DMS153 (cell line): ENCODE results near the gene UQCRC1.

ENCODE experiments used
- DNase-seq: peaks from one replicate; lab custom pipeline; 2025; lab: John Stamatoyannopoulos, UW

UQCRC1 gene

DNA sequence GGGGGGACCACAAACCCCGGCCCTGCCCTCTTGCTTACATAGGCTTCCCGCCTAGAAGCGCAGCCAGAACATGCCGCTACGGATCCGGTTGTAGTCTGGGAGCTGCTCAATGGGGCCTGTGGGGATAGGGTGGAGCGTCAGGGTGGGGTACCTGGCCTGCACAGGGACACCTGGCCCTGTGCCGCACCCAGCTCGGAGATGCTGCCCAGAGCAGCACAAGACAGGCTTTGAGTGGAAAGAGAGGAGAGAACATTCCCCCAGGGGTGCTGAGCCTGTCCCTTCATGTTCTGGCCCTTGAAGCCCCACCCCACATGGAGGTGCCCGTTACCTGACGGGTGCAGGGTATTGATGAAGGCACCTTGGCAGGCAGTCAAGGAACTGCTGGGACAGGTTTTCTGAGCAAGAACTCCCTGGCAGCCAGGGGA is 10.4 kb downstream of the UQCRC1 start:
- DNase-seq: no peak

DNA sequence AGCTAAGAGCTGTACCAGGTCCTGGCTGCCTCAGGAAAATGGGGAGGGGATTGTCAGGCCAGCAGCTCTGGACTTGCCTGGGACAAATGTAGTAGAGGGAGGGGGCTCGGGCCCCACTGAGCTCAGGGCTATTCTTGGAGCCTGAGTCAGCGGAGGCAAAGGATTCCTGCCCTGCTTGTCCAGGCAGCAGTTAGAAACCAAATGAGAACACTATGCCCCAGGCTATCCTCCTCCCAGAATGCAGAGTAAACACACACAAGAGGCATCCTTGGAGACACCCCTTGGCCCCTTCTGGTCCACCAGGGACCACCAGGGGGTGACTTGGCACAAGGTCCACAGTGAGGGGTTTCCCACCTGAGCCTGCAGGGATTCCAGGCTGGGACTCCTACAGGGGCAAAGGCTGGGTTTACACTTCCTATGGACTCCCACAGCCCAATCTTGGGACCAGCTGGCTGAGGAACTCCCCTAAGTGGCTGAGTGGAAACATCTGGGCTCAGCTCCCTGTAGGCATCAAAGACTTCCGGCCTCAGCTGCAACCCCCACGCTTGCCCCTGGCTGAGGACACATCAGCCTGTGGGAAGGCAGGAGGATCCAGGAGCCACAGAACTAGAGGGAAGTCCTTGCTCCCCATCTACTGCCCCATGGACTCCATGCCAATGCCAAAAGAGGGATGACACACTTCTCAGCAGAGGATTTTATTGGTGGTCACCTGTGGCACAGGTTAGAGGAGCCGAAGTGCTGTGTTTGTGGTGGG is 10.9 kb downstream of the UQCRC1 start:
- DNase-seq: no peak

DNA sequence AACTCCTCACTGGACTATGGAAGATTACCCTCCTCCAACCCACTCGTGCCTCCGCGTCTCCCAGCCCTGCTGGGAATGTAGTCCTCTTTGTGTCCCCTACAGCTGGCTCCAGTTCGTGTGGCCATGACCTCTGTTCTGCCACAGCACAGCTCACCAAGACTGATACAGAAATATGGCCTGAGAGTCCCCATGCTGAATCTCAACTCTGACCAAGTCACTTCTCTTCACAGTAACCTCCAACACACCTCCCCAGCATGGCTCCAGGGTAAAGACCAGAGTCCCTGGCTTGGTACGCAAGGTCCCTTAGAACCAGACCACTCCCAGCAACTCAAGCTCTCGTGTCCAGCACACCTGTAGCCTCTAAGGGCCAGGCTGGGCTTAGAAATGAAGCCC is 12.0 kb downstream of the UQCRC1 start:
- no peak for DNase-seq

DNA sequence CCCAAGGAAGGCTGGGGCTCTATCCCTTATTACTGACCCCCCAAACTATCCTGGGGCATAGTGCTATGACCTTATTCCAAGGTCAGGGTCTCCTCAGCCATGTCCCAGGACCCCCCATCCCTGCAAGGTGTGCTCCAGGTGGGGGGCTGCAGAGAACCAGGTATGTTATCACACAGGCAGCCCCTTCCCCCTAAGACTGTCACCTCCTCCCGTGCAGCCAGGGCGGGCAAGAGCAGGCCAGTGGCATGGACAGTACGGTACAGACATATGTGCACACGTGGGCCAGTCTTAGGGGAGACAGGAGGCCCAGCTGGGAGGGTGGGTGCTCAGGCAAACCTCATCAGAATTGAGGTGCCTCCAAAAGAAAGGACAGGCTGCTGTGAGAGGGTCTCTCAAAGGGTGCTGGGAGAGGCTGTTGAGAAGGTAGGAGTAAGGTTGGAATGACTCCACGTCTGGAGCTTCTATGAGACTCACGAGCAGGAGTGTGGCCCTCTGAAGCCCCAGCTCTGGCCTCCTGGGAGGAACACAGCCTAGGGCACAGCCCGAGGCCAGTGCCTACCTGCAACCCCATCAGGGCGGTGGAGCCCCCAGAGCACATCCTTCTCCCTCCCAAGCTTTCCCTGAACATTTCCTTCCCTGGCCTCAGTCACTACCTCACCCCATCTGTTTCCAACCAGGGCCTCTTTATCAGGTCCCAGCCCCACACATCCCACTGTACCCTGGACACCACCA is 12.6 kb downstream of the UQCRC1 start:
- DNase-seq: no peak

DNA sequence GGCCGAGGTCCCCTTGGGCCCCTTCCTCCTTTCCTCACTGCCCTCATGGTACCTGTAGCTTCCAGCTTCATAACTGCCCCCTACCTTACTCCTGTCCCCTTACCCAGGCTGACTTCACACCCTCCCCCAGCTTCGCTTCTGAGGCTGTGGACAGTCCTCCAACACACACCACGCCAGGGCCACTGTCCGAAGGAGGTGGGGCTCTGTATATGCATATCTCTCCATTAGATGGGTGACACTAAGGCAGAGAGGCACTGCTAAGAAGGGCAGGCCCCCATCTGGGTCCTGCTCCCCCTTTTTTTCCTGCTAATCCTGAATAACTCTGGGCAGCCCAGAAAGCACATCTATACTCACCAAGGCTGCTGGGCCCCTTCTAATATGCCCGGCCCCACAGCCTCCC is 13.3 kb downstream of the UQCRC1 start:
- DNase-seq: no peak

DNA sequence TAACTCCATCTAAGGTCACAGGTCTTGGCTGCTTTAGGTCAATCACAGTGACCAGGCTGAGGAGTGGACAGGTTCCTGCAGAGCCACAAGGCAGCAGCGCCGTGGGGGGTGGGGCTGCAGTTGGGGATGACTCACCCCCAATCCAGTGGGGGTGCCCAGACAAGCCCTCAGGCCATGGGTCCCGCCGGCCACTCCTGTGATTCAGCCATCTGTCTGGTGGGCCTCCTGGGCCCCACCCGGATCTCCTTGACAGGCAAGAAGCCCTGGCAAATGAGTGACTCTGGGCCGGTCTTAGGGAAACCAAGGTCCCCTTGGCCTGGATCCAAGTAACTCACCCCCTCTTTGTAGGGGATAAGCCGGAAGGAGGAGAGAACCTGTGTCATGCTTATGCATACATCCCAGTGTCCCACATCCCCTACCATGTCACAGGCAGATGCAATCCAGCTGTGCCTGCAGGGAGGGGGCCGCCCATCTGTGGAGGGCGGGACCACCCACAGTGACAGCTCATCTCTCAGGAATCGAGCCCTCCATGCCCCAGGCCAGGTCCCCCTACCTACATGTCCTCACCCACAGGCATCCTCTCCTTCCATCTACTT is 13.8 kb downstream of the UQCRC1 start:
- DNase-seq: no peak

DNA sequence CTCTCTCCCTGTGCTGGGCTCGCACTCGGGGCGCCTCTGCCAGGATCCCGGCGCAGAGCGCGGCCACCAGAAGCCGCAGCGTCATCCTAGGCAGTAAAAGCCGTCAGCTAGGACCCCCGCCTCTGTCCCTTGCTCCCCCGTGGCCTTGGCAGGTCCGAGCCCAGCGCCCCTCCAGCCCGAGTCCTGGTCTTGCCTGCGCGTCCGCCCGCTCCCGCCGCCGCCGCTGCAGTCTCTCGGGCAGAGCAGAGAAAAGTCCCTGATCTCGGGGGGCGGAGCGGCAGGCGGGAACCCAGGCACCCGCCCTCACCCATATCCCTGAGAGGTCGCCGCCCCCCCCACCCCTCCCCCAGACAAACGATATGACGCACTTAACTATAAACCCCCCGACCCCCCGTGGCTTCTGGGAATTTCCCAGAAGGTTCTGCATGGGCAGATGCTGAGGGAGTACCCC is 14.3 kb downstream of the UQCRC1 start, which contains the start of gene COL7A1:
COL7A1 (minus strand) TSS at position 255 of the 451 bp plus-strand sequence; CDS start at position 85, 170 bp downstream.
- no peak for DNase-seq

DNA sequence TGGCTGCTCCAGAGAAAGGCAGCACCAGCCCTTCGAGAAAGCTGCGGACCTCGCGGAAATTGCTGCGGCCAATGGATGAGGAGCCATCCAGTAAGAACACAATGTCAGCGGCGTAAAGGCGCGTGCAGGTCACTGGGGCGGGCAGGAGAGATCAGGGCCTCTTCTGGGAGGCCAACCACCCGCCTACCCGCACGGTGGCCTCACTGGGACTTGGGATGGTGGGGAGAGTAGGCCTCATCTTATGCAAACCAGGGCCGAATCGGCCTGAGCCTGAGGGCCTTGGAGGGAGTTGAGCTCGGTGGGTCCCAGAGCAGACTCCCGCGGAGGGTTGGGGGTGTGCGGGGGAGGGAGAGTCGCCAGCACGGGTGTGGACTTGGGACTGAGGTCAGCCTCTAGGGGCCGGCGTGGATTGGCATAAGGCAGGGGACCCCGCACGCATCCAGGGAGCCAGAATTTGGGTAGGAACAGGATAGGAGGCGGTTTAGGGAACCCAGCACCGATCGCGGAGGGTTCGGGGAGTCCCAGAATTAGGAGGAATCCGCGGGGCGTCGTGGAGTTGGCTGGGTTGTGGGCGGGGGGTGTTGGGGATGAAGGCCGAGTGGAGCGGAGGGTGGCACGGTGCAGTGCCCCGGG is 14.9 kb downstream of the UQCRC1 start:
- DNase-seq: no peak

DNA sequence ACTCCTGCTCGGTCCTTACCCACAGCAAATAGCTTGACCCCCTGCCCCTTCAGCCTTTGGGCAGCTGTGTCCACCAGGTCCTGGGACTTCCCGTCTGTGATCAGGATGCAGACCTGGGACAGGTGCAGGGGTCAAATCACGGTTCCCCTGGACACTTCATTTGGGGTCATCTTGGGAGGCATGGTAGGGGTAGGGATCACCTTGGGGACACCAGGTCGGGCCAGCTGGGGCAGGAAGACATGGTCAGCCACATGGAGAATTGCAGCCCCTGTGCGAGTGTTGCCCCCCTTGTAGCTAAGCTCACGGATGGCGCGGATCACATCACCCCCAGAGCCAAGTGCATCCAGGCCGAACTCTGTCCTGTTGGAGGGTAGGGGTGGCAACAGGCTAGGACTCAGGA is 16.1 kb downstream of the UQCRC1 start:
- DNase-seq: no peak

DNA sequence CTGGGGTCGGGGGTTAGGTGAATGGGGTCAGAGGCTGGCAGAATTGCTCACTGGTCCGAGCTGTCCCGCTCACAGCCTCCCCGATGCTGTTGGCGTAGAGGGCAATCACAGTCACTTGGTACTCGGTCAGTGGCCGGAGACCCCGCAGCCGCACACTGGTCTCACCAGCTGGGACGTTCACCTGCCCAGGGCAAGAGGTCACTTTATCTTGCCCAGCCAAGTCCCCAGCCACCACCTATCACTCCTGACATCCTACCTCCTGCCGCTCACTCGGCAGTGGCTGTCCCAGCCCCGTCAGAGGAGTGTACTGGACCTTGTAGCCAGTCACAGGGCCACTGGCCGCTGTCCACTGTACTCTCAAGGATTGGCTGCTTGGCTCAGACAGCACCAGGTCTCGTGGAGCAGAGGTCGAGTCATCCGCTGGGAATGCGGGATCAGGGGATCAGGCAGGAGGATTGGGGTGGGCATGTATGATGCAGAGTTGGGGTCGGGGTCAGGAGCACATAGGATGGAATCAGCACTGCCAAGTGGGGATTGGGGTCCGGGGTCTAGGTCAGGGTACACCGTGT is 16.8 kb downstream of the UQCRC1 start:
- no peak for DNase-seq

DNA sequence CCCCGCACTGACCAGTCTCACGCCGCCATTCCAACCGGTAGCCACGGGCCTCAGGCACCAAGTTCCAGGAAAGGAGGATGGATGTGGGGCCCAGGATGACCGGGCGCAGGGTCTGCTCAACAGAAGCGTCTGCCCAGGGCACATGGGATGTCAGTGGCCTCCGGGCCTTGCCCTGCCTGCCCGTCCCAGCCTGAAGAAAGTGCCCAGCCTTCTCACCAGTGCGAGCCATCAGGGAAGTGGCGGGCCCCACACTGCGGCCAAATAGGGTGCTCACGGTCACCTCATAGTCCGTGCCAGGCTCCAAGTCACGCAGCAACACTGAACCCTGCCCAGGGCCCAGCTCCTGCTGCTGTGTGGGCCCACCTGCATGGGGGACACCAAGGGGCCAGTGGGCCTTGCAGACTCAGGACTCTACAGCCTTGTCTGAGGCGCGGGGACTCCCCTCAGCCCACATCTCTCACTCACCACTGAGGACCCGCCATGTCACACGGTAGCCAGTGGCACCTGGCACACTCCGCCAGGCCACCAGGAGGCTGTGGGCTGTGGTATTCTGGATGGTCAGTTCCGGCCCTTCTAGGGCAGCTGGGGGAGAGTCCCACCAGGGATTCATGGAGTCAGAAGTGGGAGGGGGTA is 17.4 kb downstream of the UQCRC1 start:
- no peak for DNase-seq

DNA sequence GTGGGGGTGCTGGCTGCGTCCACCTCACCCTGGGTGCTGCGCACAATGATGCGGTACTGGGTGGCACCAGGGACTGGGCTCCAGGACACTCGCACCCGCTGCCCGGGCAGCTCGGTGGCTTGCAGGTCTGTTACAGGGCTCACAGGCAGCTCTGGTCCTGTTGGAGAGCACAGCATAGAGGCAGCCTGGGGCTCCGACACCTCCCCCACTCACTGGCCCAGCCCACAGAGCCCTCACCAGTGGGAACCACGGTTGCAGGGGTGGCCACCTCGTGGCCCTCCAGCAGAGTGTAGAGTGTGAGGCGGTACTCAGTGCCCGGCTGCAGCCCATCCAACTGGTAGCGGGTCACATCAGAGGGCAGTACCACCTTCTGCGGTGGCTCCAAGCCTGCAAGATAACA is 18.0 kb downstream of the UQCRC1 start:
- no peak for DNase-seq

DNA sequence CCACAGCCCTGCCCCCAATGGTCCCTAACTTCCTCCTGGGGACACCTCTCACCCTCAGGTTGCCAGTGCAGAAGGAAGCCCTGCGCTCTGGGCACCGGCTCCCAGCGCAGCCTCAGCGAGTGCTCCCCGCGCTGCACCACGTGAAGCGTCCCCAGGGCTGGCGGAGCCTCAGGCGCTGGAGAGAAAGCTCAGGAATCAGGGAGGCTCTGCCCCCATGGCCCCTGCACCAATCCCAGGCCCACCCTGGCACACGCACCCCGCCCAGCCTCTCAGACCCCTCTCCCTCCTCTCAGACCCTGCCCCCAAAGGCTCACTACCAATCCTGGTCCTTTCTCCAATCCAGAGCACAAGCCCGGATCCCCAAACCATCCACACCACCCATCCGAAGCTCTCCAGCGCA is 21.2 kb downstream of the UQCRC1 start:
- DNase-seq: no peak

DNA sequence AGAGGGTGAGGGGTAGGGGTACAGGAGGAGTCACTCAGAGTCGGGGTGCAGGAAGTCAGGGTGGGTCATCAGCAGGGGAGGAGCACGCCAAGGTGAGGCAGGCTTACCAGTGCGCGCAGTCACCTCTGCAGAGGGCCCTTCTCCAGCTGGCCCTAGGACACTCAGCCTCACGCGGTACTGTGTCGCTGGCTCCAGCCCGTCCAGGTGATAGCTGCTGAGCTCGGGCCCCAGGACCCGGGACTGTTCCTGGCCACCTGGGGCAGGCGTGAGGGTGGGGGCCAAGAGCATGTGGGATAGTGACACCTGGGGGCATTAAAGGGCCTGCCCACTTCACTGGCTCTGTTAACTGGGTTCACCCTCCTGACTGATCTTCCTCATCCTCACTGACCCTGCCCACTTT is 21.8 kb downstream of the UQCRC1 start:
- no peak for DNase-seq

DNA sequence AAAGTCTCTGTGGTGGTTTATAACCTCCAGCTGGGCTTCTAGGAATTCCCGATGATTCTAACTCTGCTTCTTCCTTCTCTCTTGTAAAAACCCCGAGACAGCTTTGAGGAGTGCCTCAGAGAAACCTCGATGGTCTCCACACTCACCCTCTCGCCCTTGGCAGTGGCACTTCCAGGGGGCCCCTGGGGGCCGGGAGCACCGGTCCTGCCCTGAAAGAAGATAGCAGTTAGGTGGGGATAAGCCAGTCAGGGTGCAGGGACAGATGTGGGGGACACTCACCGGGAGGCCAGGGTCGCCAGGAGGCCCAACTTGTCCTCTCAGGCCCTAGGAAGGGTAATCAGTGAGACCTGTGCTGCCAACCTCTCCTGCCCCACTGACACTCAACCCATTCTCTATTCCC is 24.0 kb downstream of the UQCRC1 start:
- no peak for DNase-seq

DNA sequence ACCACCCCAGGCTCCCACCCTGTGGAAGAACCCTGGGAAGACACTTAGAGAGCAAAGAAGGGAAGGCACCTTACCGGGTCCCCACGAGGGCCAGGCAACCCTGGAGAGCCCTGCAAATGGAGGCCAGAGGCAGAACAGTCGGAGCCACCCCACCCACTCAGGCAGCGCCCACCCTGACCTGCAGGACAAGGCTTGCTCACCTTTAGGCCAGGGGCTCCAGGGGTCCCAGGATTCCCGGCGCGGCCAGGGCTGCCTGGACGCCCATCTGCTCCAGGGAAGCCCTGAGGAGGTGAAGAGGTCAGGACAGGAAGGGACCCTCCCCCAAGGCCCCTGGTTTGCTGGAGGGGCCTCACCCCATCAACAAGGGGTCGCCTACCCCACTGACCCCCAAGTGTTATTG is 24.6 kb downstream of the UQCRC1 start:
- DNase-seq: no peak

DNA sequence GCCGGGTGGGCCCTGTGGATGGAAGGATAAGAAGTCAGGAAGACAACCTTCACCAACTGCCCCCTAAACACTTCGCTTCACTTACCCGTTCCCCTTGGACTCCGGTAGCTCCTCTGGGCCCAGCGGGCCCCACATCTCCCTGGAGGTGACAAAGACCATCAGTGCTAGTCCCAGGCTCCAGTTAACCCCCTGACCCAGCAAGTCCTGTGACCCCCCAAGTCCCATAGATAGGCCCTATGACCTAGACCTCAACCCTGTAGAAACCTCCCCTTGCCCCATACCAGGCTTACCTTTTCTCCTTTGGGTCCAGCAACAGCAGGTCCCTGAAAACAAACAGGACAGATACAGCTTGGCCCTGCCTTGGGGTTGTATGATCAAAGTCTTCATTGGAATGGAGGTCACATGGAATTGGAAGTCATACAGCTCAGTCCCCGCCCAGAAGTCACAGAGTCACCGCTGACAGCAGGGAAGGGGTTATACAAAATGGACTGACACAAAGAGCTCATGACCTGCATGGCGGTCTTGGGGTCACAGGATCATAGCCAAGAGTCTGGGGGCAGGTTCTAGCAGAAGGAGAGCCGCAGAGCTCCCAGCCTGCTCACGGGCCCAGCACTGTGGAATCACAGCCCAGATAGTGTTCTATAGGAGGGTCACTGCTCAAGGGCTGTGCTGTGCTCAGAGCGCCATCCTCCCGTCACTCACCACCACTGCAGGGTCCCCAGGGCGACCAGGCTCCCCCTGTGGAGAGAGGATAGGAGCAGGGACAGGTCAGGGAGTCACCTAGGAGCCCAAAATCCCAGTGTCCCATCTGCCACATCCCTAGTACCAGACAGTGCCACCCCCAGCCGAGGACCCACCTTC is 27.6 kb downstream of the UQCRC1 start:
- no peak for DNase-seq

DNA sequence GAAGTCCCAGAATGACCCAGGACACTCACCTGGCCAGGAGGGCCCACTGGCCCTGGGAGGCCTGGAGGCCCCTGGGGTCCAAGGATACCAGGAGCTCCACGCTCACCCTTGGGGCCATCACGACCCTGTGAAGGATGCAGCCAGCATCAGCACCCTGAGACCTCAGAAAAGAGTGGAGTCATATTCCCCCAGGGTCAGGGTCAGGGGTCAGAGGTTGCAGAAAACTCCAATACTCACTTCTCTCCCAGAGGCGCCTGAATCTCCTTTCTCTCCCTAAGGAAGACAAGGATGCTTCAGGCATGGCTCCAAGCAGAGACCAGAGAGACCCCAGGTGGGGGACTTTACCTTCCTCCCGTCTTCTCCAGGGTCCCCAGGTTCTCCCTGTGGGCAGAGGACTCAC is 32.8 kb downstream of the UQCRC1 start:
- no peak for DNase-seq

DNA sequence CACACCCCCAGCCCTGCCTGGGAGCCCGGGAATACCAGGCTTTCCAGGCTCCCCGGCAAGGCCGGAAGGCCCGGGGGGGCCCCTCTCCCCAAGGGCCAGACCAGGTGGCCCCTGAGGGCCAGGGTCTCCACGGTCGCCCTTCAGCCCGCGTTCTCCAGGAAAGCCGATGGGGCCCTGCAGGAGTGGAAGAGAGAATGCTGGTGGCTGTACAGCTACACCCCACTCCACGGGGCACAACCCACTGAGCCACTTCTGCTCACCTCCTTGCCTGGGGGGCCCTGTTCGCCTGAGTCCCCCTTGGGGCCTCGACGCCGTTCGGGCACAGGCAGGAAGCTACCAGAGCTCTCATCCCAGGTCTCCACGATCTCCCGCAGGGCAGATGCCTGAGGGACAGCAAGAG is 34.1 kb downstream of the UQCRC1 start:
- DNase-seq: no peak

DNA sequence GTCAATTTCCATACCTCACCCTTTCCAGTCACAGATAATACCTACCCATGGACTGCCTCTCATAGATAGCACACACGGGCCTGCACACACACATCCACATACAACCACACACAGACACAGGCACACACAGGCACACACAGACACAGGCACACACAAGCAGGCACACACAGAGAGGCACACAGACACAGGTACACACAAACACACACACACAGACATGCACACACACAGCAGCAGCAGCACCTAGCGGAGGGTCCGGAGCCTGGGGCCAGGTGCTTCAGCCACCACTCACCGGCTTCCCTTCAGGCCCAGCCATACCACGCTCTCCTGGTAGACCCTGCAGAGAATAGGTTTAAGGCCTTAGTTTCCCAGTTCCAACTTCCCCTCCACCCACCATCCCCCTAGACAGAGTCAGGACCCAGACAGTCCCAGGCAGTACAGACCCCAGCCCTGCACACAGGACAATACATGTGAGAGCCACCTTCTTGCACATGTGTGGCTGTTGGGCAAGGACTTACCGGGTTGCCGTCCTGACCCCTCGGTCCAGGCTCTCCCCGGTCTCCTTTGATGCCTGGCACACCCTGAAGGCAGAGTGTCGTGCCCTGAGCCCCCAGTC is 35.4 kb downstream of the UQCRC1 start:
- DNase-seq: no peak
